ENCODE measurements around the gene APCDD1L. TPM values are rescaled to one million over a fixed set of nuclear protein-coding genes. Genes with fewer than 3 reads are reported as not detected.

The APCDD1L gene
- total RNA-seq = not detected in 2 replicates

GRCh38 chr20:58515233-58516212 lies at the start of gene APCDD1L:
APCDD1L (minus strand) TSS chr20:58515399; CDS start chr20:58514707, 692 bp downstream.
- no peak within 1 kb of the TSS for H3K27ac Mint-ChIP-seq
- H3K9me3 Mint-ChIP-seq = no peaks in the 10 kb centered on the region
- no peak for DNase-seq
- H3K27me3 Mint-ChIP-seq = peaks cover 39% of the 10 kb centered on the region
- H3K36me3 Mint-ChIP-seq (ENCODE audit: low read depth) = no peaks in the 10 kb centered on the region
- intact Hi-C loops (cut with micrococcal nuclease) = no loop called here
- no peak within 1 kb of the TSS for H3K4me3 Mint-ChIP-seq
- no peaks in the 10 kb centered on the region for H3K4me1 Mint-ChIP-seq

GRCh38 chr20:58559368-58559729 lies 44.1 kb upstream of the APCDD1L start:
- Mint-ChIP-seq H3K36me3 (ENCODE audit: low read depth) (no peaks in the 10 kb centered on the region), H3K27ac (no peak overlapping the region), H3K4me3 (no peak overlapping the region), H3K4me1 (no peaks in the 10 kb centered on the region), H3K9me3 (no peaks in the 10 kb centered on the region), H3K27me3 (peaks cover 22% of the 10 kb centered on the region)
- DNase-seq = no peak
- intact Hi-C loops (cut with micrococcal nuclease) = no loop called here

- intact Hi-C loops (cut with micrococcal nuclease) = no loop called here
- H3K27ac Mint-ChIP-seq = no peak overlapping the region
- H3K27me3 Mint-ChIP-seq = peaks cover 22% of the 10 kb centered on the region
- H3K36me3 Mint-ChIP-seq (ENCODE audit: low read depth) = no peaks in the 10 kb centered on the region
- no peak for DNase-seq
- no peak overlapping the region for H3K4me3 Mint-ChIP-seq
- no peaks in the 10 kb centered on the region for H3K4me1 Mint-ChIP-seq
- no peaks in the 10 kb centered on the region for H3K9me3 Mint-ChIP-seq
Measured at GRCh38 chr20:58558486-58559367, 43.5 kb upstream of the APCDD1L start.

GRCh38 chr20:58557733-58558342 lies 42.6 kb upstream of the APCDD1L start:
- Mint-ChIP-seq H3K9me3 (no peaks in the 10 kb centered on the region), H3K36me3 (ENCODE audit: low read depth) (no peaks in the 10 kb centered on the region), H3K4me3 (no peak overlapping the region), H3K27me3 (peaks cover 27% of the 10 kb centered on the region), H3K4me1 (no peaks in the 10 kb centered on the region), H3K27ac (no peak overlapping the region)
- DNase-seq = no peak
- intact Hi-C loops (cut with micrococcal nuclease) = no loop called here

GRCh38 chr20:58556961-58557360 lies 41.8 kb upstream of the APCDD1L start:
- no peak for DNase-seq
- no peak overlapping the region for H3K4me3 Mint-ChIP-seq
- peaks cover 21% of the 10 kb centered on the region for H3K27me3 Mint-ChIP-seq
- H3K9me3 Mint-ChIP-seq = no peaks in the 10 kb centered on the region
- no peak overlapping the region for H3K27ac Mint-ChIP-seq
- intact Hi-C loops (cut with micrococcal nuclease) = no loop called here
- no peaks in the 10 kb centered on the region for H3K4me1 Mint-ChIP-seq
- no peaks in the 10 kb centered on the region for H3K36me3 Mint-ChIP-seq (ENCODE audit: low read depth)

- no peaks in the 10 kb centered on the region for H3K4me1 Mint-ChIP-seq
- intact Hi-C loops (cut with micrococcal nuclease) = no loop called here
- no peaks in the 10 kb centered on the region for H3K9me3 Mint-ChIP-seq
- no peaks in the 10 kb centered on the region for H3K36me3 Mint-ChIP-seq (ENCODE audit: low read depth)
- DNase-seq = no peak
- no peak overlapping the region for H3K4me3 Mint-ChIP-seq
- H3K27me3 Mint-ChIP-seq = peaks cover 13% of the 10 kb centered on the region
- no peak overlapping the region for H3K27ac Mint-ChIP-seq
Measured at GRCh38 chr20:58555078-58555765, 40.0 kb upstream of the APCDD1L start.

- no peak overlapping the region for H3K27ac Mint-ChIP-seq
- H3K9me3 Mint-ChIP-seq = no peaks in the 10 kb centered on the region
- DNase-seq = no peak
- no peaks in the 10 kb centered on the region for H3K4me1 Mint-ChIP-seq
- H3K4me3 Mint-ChIP-seq = no peak overlapping the region
- intact Hi-C loops (cut with micrococcal nuclease) = no loop called here
- H3K36me3 Mint-ChIP-seq (ENCODE audit: low read depth) = no peaks in the 10 kb centered on the region
- peaks cover 10% of the 10 kb centered on the region for H3K27me3 Mint-ChIP-seq
Measured at GRCh38 chr20:58554541-58554940, 39.3 kb upstream of the APCDD1L start.

GRCh38 chr20:58553841-58554240 lies 38.6 kb upstream of the APCDD1L start:
- no peak overlapping the region for H3K27ac Mint-ChIP-seq
- no peaks in the 10 kb centered on the region for H3K9me3 Mint-ChIP-seq
- no peak for DNase-seq
- intact Hi-C loops (cut with micrococcal nuclease) = no loop called here
- H3K36me3 Mint-ChIP-seq (ENCODE audit: low read depth) = no peaks in the 10 kb centered on the region
- H3K4me1 Mint-ChIP-seq = no peaks in the 10 kb centered on the region
- no peak overlapping the region for H3K4me3 Mint-ChIP-seq
- H3K27me3 Mint-ChIP-seq = peaks cover 10% of the 10 kb centered on the region

- H3K9me3 Mint-ChIP-seq = no peaks in the 10 kb centered on the region
- no peak overlapping the region for H3K27ac Mint-ChIP-seq
- DNase-seq = no peak
- intact Hi-C loops (cut with micrococcal nuclease) = no loop called here
- H3K4me1 Mint-ChIP-seq = no peaks in the 10 kb centered on the region
- no peaks in the 10 kb centered on the region for H3K36me3 Mint-ChIP-seq (ENCODE audit: low read depth)
- H3K27me3 Mint-ChIP-seq = peaks cover 10% of the 10 kb centered on the region
- H3K4me3 Mint-ChIP-seq = no peak overlapping the region
Measured at GRCh38 chr20:58553166-58553696, 38.0 kb upstream of the APCDD1L start.

- H3K9me3 Mint-ChIP-seq = no peaks in the 10 kb centered on the region
Measured at GRCh38 chr20:58552366-58552934, 37.3 kb upstream of the APCDD1L start.

GRCh38 chr20:58551631-58552030 lies 36.4 kb upstream of the APCDD1L start:
- DNase-seq = no peak
- Mint-ChIP-seq H3K36me3 (ENCODE audit: low read depth) (no peaks in the 10 kb centered on the region), H3K27me3 (peaks cover 10% of the 10 kb centered on the region), H3K9me3 (no peaks in the 10 kb centered on the region), H3K4me3 (no peak overlapping the region), H3K4me1 (no peaks in the 10 kb centered on the region), H3K27ac (no peak overlapping the region)
- intact Hi-C loops (cut with micrococcal nuclease) = no loop called here

More at GRCh38 chr20:58552366-58552934, 37.3 kb upstream of the APCDD1L start:
- H3K4me3 Mint-ChIP-seq = no peak overlapping the region
- no peaks in the 10 kb centered on the region for H3K36me3 Mint-ChIP-seq (ENCODE audit: low read depth)
- no peak overlapping the region for H3K27ac Mint-ChIP-seq
- intact Hi-C loops (cut with micrococcal nuclease) = no loop called here
- no peak for DNase-seq
- peaks cover 10% of the 10 kb centered on the region for H3K27me3 Mint-ChIP-seq
- H3K4me1 Mint-ChIP-seq = no peaks in the 10 kb centered on the region

GRCh38 chr20:58550275-58551059 lies 35.3 kb upstream of the APCDD1L start:
- no peak overlapping the region for H3K4me3 Mint-ChIP-seq
- no peaks in the 10 kb centered on the region for H3K36me3 Mint-ChIP-seq (ENCODE audit: low read depth)
- no peak for DNase-seq
- H3K27me3 Mint-ChIP-seq = peaks cover 10% of the 10 kb centered on the region
- no peak overlapping the region for H3K27ac Mint-ChIP-seq
- intact Hi-C loops (cut with micrococcal nuclease) = no loop called here
- H3K9me3 Mint-ChIP-seq = no peaks in the 10 kb centered on the region
- no peaks in the 10 kb centered on the region for H3K4me1 Mint-ChIP-seq
